Activated T-helper 1 cell treated with anti-CD3 and anti-CD28 coated beads, Interleukin-12 subunit alpha, Interleukin-12 subunit beta, Interleukin-2, Interleukin-4 antibody, amounts not matched to agents 30 ng/mL and 10 ng/mL and 1 ng/mL, durations not matched to agents 14 hours and 24 hours and 36 hours (primary cell): ENCODE data around the gene EPS8. TPM values are rescaled to one million over a fixed set of nuclear protein-coding genes. Genes with fewer than 3 reads are reported as not detected.

ENCODE experiments used
- DNase-seq: peaks from one replicate; pipeline ENCODE4 v3.0.0; 2021; ENCODE audit warnings: low spot score
- H3K27ac Mint-ChIP-seq: one replicate; pipeline ENCODE4 v1.8.0; 2021; ENCODE audit warnings: mild to moderate bottlenecking, mixed read lengths
- H3K27me3 Mint-ChIP-seq: one replicate; pipeline ENCODE4 v1.8.0; 2022; ENCODE audit warnings: mild to moderate bottlenecking, moderate library complexity, mixed read lengths; ENCODE audit not compliant: insufficient read depth
- H3K36me3 Mint-ChIP-seq: one replicate; pipeline ENCODE4 v1.8.0; 2021; ENCODE audit warnings: low read depth, mixed read lengths
- H3K4me1 Mint-ChIP-seq: one replicate; pipeline ENCODE4 v1.8.0; 2021; ENCODE audit warnings: low read depth, mixed read lengths
- H3K4me3 Mint-ChIP-seq: one replicate; pipeline ENCODE4 v1.8.0; 2021; ENCODE audit warnings: mild to moderate bottlenecking, moderate library complexity, mixed read lengths
- H3K9me3 Mint-ChIP-seq: one replicate; pipeline ENCODE4 v1.8.0; 2021; ENCODE audit warnings: mixed read lengths
- intact Hi-C: fragments of 100-400 bp; cut with micrococcal nuclease; formaldehyde crosslinking; loops from one replicate; pipeline ENCODE4 v1.15.1; 2024
- total RNA-seq: library from RNA; stranded (reverse); gene quantifications from 2 replicates; pipeline ENCODE4 v1.2.3, GENCODE V29; 2022

EPS8 gene
- total RNA-seq, 1 donor from 2014 or later = 1.9 TPM

GRCh38 chr12:15702276-15702675, 86.9 kb downstream of the EPS8 start:
- H3K36me3 Mint-ChIP-seq = peaks cover 10% of the 10 kb centered on the region
- no peak overlapping the region for H3K4me3 Mint-ChIP-seq
- peaks cover 40% of the 10 kb centered on the region for H3K4me1 Mint-ChIP-seq
- DNase-seq = no peak
- H3K27ac Mint-ChIP-seq = no peak overlapping the region
- peaks cover 4% of the 10 kb centered on the region for H3K9me3 Mint-ChIP-seq
- no peaks in the 10 kb centered on the region for H3K27me3 Mint-ChIP-seq
- intact Hi-C loops = loop anchor here (5.0 kb wide), 1 partner anchor 740 kb away; the partner anchor contains the start of gene ARHGDIB

- intact Hi-C loops = loop anchor here (2.0 to 5.0 kb wide), 5 partner anchors 87 to 931 kb away; partner anchors contain the start of genes ARHGDIB, EPS8 and STRAP
- Mint-ChIP-seq H3K9me3 (peaks cover 4% of the 10 kb centered on the region), H3K36me3 (peaks cover 11% of the 10 kb centered on the region), H3K27ac (peak overlapping the region; percentile 53), H3K4me3 (no peak overlapping the region), H3K4me1 (peaks cover 40% of the 10 kb centered on the region), H3K27me3 (no peaks in the 10 kb centered on the region)
- DNase-seq = no peak
Measured at GRCh38 chr12:15701631-15702156, 87.5 kb downstream of the EPS8 start.

GRCh38 chr12:15701206-15701605, 88.0 kb downstream of the EPS8 start:
- Mint-ChIP-seq H3K27me3 (no peaks in the 10 kb centered on the region), H3K4me3 (no peak overlapping the region), H3K27ac (peak overlapping the region; percentile 53), H3K36me3 (peaks cover 11% of the 10 kb centered on the region), H3K4me1 (peaks cover 40% of the 10 kb centered on the region), H3K9me3 (peaks cover 4% of the 10 kb centered on the region)
- intact Hi-C loops = loop anchor here (2.0 to 5.0 kb wide), 5 partner anchors 88 to 930 kb away; partner anchors contain the start of genes ARHGDIB, EPS8 and STRAP
- DNase-seq = no peak

- peak; percentile 14 for DNase-seq
- Mint-ChIP-seq H3K27ac (peak overlapping the region; percentile 88), H3K9me3 (peaks cover 4% of the 10 kb centered on the region), H3K27me3 (no peaks in the 10 kb centered on the region), H3K4me3 (peak overlapping the region; percentile 75), H3K4me1 (peaks cover 40% of the 10 kb centered on the region), H3K36me3 (peaks cover 11% of the 10 kb centered on the region)
- intact Hi-C loops = loop anchor here (2.0 to 5.0 kb wide), 5 partner anchors 88 to 930 kb away; partner anchors contain the start of genes ARHGDIB, EPS8 and STRAP
Measured at GRCh38 chr12:15700595-15700994, 88.6 kb downstream of the EPS8 start.

- DNase-seq = no peak
- peaks cover 4% of the 10 kb centered on the region for H3K9me3 Mint-ChIP-seq
- no peak overlapping the region for H3K4me3 Mint-ChIP-seq
- H3K4me1 Mint-ChIP-seq = peaks cover 40% of the 10 kb centered on the region
- H3K27me3 Mint-ChIP-seq = no peaks in the 10 kb centered on the region
- H3K27ac Mint-ChIP-seq = peak overlapping the region; percentile 48
- peaks cover 11% of the 10 kb centered on the region for H3K36me3 Mint-ChIP-seq
- intact Hi-C loops = loop anchor here (2.0 to 5.0 kb wide), 5 partner anchors 89 to 929 kb away; partner anchors contain the start of genes ARHGDIB, EPS8 and STRAP
Measured at GRCh38 chr12:15699886-15700285, 89.3 kb downstream of the EPS8 start.

GRCh38 chr12:15698377-15698871, 90.8 kb downstream of the EPS8 start:
- peaks cover 7% of the 10 kb centered on the region for H3K9me3 Mint-ChIP-seq
- H3K27me3 Mint-ChIP-seq = no peaks in the 10 kb centered on the region
- peaks cover 40% of the 10 kb centered on the region for H3K4me1 Mint-ChIP-seq
- no peak for DNase-seq
- peaks cover 11% of the 10 kb centered on the region for H3K36me3 Mint-ChIP-seq
- no peak overlapping the region for H3K4me3 Mint-ChIP-seq
- intact Hi-C loops = no loop called here
- H3K27ac Mint-ChIP-seq = no peak overlapping the region

- no peak overlapping the region for H3K27ac Mint-ChIP-seq
- H3K27me3 Mint-ChIP-seq = no peaks in the 10 kb centered on the region
- H3K4me3 Mint-ChIP-seq = no peak overlapping the region
- peaks cover 8% of the 10 kb centered on the region for H3K36me3 Mint-ChIP-seq
- H3K4me1 Mint-ChIP-seq = peaks cover 39% of the 10 kb centered on the region
- DNase-seq = no peak
- peaks cover 7% of the 10 kb centered on the region for H3K9me3 Mint-ChIP-seq
- intact Hi-C loops = no loop called here
Measured at GRCh38 chr12:15697201-15697600, 92.0 kb downstream of the EPS8 start.

GRCh38 chr12:15693228-15693911, 95.8 kb downstream of the EPS8 start:
- H3K4me1 Mint-ChIP-seq = peaks cover 1% of the 10 kb centered on the region
- H3K27me3 Mint-ChIP-seq = peaks cover 17% of the 10 kb centered on the region
- H3K4me3 Mint-ChIP-seq = no peak overlapping the region
- peaks cover 2% of the 10 kb centered on the region for H3K36me3 Mint-ChIP-seq
- H3K9me3 Mint-ChIP-seq = peaks cover 3% of the 10 kb centered on the region
- H3K27ac Mint-ChIP-seq = no peak overlapping the region
- intact Hi-C loops = no loop called here
- no peak for DNase-seq

- intact Hi-C loops = no loop called here
- H3K27me3 Mint-ChIP-seq = peaks cover 17% of the 10 kb centered on the region
Measured at GRCh38 chr12:15691388-15691787, 97.8 kb downstream of the EPS8 start.

GRCh38 chr12:15690320-15690719, 98.9 kb downstream of the EPS8 start:
- Mint-ChIP-seq H3K27me3 (peaks cover 20% of the 10 kb centered on the region), H3K4me3 (no peak overlapping the region), H3K27ac (no peak overlapping the region), H3K36me3 (no peaks in the 10 kb centered on the region), H3K9me3 (peaks cover 3% of the 10 kb centered on the region), H3K4me1 (no peaks in the 10 kb centered on the region)
- DNase-seq = no peak
- intact Hi-C loops = no loop called here

More at GRCh38 chr12:15691388-15691787, 97.8 kb downstream of the EPS8 start:
- Mint-ChIP-seq H3K4me1 (no peaks in the 10 kb centered on the region), H3K27ac (no peak overlapping the region), H3K4me3 (no peak overlapping the region), H3K9me3 (peaks cover 3% of the 10 kb centered on the region), H3K36me3 (no peaks in the 10 kb centered on the region)
- DNase-seq = no peak

GRCh38 chr12:15689751-15690191, 99.4 kb downstream of the EPS8 start:
- Mint-ChIP-seq H3K4me1 (no peaks in the 10 kb centered on the region), H3K4me3 (no peak overlapping the region), H3K27ac (no peak overlapping the region), H3K36me3 (no peaks in the 10 kb centered on the region), H3K9me3 (peaks cover 3% of the 10 kb centered on the region), H3K27me3 (peaks cover 23% of the 10 kb centered on the region)
- DNase-seq = no peak
- intact Hi-C loops = no loop called here

- DNase-seq = no peak
- intact Hi-C loops = no loop called here
- no peak overlapping the region for H3K4me3 Mint-ChIP-seq
- H3K4me1 Mint-ChIP-seq = no peaks in the 10 kb centered on the region
- no peaks in the 10 kb centered on the region for H3K36me3 Mint-ChIP-seq
- H3K27me3 Mint-ChIP-seq = peaks cover 30% of the 10 kb centered on the region
- no peak overlapping the region for H3K27ac Mint-ChIP-seq
- H3K9me3 Mint-ChIP-seq = peaks cover 3% of the 10 kb centered on the region
Measured at GRCh38 chr12:15688838-15689625, 100.2 kb downstream of the EPS8 start.
